ENCODE results near the gene MAPKAPK3.
A peak's percentile ranks its signal among the peaks of the same experiment; 100 is the strongest.

Gene MAPKAPK3

DNA sequence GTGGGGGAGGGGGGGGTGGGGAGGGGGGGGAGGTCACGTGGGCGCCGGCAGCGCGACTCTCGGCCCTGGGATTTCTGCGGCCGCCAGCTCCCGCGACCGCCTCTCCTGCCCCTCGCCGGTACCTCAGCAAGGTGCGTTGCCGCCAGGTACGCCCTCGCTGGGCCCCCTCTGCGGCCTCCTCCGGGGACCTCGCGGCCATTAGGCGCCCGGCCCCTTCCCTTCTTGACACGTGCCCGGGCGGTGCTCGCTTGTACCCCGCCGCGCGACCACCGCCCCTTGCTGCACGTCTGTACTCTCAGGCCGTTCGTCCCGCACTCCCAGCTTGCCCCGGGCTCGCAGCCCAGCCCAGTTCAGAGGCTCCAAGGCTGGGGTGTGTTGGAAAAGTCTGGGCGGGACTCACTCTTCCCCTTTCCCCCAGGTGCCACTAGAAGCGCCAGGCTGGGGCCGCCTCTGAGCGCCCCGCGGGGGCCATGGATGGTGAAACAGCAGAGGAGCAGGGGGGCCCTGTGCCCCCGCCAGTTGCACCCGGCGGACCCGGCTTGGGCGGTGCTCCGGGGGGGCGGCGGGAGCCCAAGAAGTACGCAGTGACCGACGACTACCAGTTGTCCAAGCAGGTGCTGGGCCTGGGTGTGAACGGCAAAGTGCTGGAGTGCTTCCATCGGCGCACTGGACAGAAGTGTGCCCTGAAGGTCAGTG is at the start of gene MAPKAPK3:
TSS of gene MAPKAPK3 (plus strand) at position 56 of the 696 bp plus-strand sequence. CDS start at position 471, 415 bp downstream.
- DNase-seq (ENCODE audit: low read depth) = no peak

- DNase-seq (ENCODE audit: low read depth) = peak; percentile 88
These were observed 49.4 kb upstream of the MAPKAPK3 start, which contains the start of gene C3orf18 for GRCh38 chr3:50567386-50568167. TSS of gene C3orf18 (minus strand) at chr3:50567747. CDS start at chr3:50565699, 2,048 bp downstream.

- peak; percentile 86 for DNase-seq (ENCODE audit: low read depth)
These were observed 47.8 kb upstream of the MAPKAPK3 start, which contains the start of gene HEMK1 for GRCh38 chr3:50568947-50569749. TSS of gene HEMK1 (plus strand) at chr3:50569522. CDS start at chr3:50571105, 1,583 bp downstream.

DNA sequence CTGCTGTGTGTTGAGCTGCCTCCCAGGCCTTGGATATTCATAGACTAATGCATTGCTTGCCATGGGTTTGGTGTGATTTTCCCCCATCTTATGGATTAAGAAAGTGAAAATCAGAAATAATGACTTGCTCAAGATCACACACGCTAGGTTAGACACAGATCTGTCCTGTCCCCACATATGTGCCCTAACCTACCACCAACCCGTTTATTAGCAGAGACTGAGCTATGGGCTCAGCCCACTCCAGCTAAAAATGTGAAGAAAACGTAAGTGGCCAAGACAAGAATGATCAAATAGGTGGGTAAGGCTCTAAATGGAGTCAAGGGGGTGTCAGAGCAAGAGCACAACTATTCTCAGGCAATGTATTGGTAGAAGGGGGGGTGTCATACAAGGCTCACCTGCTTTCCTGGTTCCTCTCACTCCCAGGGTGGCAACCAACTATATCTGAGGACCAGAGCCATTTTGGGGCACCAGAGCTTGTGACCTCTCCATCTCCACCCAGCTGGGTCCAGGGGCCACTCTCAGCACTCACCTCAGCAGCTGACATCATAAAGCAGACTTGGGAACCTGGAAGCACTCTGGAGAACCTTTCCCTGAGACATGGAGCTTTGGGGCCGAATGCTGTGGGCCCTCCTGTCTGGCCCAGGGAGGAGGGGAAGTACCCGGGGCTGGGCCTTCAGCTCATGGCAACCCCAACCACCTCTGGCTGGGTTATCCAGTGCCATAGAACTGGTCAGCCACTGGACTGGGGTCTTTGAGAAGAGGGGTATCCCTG is 46.3 kb upstream of the MAPKAPK3 start:
- DNase-seq (ENCODE audit: low read depth) = no peak

DNA sequence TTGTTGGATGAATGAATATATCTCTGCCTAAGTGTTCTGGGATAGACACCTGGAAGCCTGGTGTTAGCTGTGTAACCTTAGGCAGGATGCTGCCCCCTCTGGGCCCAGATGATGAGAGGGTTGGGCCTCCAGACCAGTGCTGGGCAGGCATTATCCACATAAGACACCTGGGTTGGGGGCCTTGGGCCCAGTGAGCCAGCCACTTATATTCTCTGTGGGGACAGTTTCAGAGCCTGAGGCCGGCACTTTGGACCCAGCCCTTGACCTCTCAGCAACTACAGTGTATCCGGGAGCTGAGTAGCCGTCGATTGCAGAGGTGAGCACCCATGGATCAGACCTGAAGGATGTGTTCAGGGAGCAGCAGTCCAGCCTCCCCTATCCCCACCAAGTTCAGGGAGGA is 45.5 kb upstream of the MAPKAPK3 start:
- no peak for DNase-seq (ENCODE audit: low read depth)

GRCh38 chr3:50572158-50572557 is 44.8 kb upstream of the MAPKAPK3 start:
- peak; percentile 63 for DNase-seq (ENCODE audit: low read depth)

DNA sequence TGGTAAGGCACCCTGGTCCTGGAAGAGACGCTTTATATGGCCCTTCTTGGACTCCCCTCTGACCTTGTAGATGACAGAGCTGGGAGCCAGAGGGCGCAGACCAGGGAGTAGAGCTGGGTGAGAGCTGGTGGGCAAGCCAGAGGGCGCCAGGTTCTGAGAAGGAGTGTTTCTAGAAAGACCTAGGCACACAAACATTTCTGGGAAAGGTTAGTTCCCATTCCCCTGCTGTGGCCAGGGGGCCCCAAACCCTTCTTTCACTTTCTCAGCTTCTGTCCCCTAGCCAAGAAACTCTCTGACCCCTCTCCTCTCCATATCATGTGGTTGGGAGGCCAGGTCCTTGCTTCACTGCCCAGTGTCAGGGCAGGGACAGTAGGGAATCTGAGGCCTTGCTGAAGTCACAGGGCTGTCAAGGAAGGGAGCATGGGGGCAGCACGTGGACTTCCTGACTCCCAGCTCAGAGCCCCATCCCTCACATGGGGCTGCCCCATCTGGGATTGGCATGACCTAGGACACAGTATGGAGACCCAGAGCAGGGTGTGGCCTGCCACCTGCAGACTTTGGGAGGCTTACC is 44.1 kb upstream of the MAPKAPK3 start:
- DNase-seq (ENCODE audit: low read depth) = no peak

DNA sequence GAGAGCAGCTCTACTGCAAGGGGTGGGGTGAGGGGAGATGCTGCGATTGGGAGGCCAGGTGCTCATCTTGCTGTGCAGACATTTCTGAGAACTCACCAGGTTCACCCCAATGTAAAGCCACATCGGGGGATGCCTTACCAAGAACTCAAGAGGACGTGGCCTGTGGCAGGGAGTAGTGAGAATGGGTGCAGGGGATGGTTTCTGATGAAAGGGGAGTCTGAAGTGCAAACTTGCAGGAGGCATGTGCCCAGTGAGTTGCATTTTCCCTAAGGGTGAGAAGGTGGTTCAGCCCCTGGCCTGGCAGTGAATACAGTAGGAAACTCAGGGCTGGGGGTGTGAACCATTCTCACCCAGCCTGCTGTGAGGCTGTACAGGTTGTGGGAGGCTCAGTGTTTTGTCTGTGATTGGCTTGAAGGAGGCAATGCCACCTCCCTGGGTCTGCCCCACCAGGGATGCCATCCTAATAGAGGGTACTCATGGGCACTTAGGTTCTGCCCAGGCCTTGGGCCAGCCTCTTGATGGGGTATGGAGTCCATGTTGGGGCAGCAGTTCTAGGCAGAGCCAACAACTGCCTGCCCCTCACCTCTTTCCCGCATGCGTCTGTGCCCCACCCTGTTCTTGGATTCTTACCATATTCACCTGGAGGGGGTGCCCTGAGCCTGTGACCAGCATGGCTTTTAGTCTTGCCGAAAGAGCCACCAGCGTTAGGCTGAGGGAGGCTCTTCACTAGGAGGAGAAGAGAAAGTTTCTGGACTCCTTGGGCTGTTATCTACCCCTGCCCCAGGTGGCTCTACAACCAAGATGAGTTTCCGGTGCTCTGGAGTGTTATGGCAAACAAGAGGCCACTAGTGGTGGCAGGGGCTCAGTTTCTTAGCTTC is 43.1 kb upstream of the MAPKAPK3 start:
- DNase-seq (ENCODE audit: low read depth) = no peak

DNA sequence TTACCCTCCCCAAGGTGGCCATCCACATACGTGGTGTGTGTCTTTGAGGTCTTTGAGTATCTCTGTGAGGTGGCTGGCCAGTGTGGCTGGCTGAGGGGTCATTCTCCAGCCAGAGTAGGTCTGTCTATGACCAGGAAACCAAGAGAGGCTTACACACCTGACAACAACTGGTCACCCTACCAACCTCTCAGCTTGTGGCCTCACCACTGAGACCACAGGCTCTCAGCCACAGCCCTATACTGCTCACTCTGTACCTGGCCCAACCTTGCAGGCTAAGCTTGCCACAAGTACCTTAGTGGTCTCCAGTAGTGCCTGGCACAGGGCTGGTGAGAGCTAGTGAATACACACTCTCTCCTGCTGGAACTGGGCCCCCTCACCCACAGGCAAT is 42.5 kb upstream of the MAPKAPK3 start:
- no peak for DNase-seq (ENCODE audit: low read depth)

- DNase-seq (ENCODE audit: low read depth) = no peak
These were observed 41.6 kb upstream of the MAPKAPK3 start for GRCh38 chr3:50575372-50575771.

DNA sequence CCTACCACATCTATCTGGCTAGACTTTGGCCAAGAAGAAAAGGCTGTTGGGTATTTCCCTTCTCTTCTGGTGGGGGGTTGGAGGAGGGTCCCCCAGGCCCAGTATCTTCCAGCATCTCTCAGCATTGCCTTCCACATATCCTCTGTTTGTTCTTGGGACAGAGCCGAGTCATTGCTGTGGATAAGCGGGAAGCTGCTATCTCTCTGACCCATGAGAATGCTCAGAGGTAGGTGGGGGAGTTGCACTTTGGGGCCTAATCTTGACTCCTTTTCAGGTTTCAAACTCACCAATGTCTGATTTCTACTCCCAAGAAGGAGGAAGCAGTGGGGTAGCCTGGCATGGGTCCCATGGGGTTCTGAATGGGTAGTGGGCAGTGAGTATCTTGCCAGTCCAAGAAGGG is 39.6 kb upstream of the MAPKAPK3 start:
- no peak for DNase-seq (ENCODE audit: low read depth)

DNA sequence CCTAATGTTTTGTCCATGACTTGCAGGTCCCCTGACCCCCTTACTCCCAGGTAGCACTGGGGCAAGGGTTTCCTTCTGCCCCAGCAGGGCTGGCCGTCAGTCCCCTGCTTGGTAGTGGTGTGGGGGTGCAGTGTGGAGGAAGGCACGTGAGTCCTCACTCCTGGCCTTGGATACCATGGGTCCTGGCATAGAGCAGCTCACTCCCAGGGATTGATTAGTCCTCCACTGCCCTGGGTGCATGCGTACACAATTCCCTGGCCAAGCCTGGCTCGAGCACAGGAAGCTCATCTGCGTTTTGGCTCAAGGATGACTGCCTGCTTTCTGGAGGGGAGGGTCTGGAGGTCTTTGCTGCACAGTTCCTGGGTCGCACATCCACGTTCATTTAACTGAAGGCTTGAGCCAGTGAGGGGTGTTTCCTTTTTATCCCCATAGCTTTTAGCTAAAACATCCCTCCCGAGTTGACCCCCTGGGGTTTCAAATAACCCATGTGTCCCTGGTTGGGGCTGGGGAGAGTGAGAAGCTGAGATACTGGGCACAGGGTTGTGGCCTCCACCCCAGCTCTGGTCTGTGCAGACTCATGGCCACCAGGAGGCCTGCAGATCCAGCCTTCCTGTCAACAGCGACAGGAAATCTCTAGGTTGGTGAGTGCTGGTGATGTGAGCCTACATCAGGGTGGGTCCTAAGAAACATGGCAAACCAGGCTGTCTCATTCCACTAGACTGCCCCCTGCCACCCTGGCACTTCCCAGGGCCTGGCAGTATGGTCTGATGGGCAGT is 36.1 kb upstream of the MAPKAPK3 start:
- no peak for DNase-seq (ENCODE audit: low read depth)

- DNase-seq (ENCODE audit: low read depth) = no peak
These were observed 35.5 kb upstream of the MAPKAPK3 start for GRCh38 chr3:50581459-50581842.

GRCh38 chr3:50582083-50582482 is 34.9 kb upstream of the MAPKAPK3 start:
- no peak for DNase-seq (ENCODE audit: low read depth)

- DNase-seq (ENCODE audit: low read depth) = no peak
These were observed 33.1 kb upstream of the MAPKAPK3 start for GRCh38 chr3:50583897-50584296.

DNA sequence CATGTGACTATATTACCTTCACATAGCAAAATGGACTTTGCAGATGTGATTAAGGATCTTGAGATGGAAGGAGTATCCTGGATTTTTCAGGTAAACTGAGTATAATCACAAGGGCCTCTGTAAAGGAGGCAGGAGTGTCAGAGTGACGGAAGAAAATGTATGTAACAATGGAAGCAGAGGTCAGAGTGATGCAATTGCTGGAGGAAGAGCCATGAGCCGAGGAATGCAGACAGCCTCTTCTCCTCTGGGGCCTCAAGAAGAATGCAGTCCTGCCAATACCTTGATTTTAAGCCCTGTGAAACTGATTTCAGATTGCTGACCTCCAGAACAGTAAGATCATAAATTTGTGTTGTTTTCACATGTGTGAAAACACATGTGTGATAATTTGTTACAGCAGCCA is 32.6 kb upstream of the MAPKAPK3 start:
- no peak for DNase-seq (ENCODE audit: low read depth)

- DNase-seq (ENCODE audit: low read depth) = no peak
These were observed 30.8 kb upstream of the MAPKAPK3 start for GRCh38 chr3:50585919-50586762.

- DNase-seq (ENCODE audit: low read depth) = no peak
These were observed 30.2 kb upstream of the MAPKAPK3 start for GRCh38 chr3:50586763-50587070.

DNA sequence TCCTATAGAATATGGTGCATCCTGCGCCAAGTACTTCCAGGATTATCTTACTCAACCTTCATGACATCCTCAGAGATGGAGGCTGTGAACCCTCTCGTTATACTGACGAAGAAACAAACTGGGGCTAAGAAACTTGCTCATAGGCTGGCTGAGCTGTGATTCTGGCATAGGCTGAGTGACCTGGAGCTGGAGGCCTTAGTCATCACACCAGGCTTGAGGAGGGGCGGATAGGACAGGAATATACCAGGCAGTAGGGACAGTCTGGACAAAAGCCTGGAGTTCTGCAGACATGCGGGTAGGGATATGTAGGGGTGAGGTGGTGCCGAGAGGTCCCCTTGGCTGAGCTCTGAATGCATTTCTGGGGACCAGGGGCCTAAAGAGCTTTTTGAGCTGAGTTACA is 29.6 kb upstream of the MAPKAPK3 start:
- DNase-seq (ENCODE audit: low read depth) = no peak

All from CMK (cell line).